Measurements from ENCODE around the gene PTCD2.

PTCD2 gene, protein sequence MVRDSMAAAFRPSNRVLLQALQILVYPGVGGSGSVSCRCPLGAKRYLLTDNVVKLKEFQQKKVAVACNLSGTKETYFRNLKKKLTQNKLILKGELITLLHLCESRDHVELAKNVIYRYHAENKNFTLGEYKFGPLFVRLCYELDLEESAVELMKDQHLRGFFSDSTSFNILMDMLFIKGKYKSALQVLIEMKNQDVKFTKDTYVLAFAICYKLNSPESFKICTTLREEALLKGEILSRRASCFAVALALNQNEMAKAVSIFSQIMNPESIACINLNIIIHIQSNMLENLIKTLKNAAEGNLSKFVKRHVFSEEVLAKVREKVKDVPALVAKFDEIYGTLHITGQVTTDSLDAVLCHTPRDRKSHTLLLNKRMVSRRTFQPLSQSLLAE

DNA sequence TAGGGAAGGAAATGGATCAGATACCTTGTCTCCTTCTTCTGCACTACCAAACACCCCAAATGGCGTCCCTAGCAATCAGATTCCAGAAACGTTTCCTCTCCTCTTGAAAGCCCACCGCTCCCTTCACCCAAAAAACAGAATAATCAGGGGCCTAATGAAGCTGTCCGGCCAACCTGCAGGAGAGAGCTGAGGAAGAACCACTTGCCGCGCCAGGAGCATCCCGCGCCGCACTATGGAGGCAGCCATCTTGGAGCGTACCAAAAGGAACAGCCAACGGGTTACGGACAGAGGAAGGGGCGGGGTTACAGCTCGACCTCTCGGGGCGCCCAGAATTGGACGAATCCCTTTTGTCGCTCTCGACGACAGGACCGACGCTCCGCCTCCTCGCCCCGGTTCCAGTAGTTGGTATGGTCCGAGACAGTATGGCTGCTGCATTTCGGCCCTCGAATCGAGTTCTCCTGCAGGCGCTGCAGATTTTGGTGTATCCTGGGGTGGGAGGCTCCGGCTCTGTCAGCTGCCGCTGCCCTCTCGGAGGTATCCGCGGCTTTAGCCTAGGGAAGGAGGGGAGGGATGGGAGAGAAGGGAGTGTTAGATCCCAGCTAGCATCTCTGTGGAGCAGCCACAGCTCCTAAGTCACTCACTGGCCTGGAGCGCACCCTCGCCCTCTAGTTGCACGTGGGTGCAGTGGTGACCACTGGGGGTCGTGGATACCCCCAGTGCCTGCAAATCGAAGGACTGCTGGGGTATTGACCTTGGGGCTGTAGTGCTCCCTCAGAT lies at the start of gene PTCD2, which contains the start of gene MRPS27:
PTCD2 (plus strand) TSS at position 398 of the 777 bp plus-strand sequence; CDS start at position 408, 10 bp downstream.
MRPS27 (minus strand) TSS at position 265 of the 777 bp plus-strand sequence; CDS start at position 246, 19 bp downstream.
- in situ Hi-C loops (cut with HindIII; ENCODE audit: low sequenced_read_pairs): no loop called here

DNA sequence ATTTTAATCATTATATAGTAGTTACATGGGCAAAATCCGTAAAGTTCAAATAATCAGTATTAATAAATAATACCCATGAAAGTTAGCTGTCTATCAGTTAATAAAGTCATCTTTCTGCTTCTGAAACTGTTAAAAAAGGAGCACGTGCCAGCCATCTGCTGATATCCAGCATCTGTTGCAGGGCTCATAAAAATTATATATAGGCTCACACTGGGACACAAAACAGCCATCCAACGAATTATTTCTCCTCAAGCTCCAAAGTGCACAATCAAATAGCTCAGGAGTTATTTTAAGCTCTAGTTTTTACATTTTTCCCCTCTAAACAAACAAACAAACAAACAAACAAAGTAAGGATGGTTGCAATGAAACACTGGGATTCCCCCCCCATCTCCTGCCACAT lies 48.5 kb upstream of the PTCD2 start:
- in situ Hi-C loops (cut with HindIII; ENCODE audit: low sequenced_read_pairs): no loop called here

GRCh38 chr5:72272398-72272797 lies 47.8 kb upstream of the PTCD2 start:
- in situ Hi-C loops (cut with HindIII; ENCODE audit: low sequenced_read_pairs): no loop called here

DNA sequence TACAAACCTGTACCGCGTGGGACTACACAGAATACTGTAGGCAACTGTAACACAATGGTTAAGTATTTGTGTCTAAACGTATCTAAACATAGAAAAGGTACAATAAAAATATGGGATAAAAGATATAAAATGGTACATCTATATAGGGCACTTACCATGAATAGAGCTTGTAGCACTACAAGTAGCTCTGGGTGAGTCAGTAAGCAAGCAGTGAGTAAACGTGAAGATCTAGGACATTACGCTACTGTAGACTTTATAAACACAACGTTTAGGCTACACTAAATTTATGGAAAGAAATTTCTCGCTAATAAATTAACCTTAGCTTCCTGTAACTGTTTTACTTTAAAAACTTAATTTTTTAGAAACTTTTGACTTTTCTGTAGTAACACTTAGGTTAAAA lies 46.6 kb upstream of the PTCD2 start:
- in situ Hi-C loops (cut with HindIII; ENCODE audit: low sequenced_read_pairs): no loop called here

GRCh38 chr5:72276219-72276752 lies 43.9 kb upstream of the PTCD2 start:
- in situ Hi-C loops (cut with HindIII; ENCODE audit: low sequenced_read_pairs): no loop called here

GRCh38 chr5:72280581-72281069 lies 39.5 kb upstream of the PTCD2 start:
- in situ Hi-C loops (cut with HindIII; ENCODE audit: low sequenced_read_pairs): no loop called here

DNA sequence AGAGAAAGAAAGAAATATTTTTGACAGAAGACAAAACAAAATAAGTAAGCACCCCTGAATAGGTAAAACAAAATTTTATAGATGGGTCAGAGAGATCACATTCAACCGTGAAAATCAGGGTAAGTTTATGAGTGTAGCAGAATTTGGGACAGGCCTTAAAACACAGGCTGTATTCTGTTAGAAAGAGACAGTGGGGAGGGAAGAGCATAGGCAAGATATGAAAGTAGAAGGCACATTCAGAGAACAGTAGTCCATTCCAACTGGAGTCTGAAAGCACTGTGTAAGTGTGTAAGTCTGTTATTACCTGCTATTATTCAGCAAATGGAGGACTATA lies 38.8 kb upstream of the PTCD2 start:
- in situ Hi-C loops (cut with HindIII; ENCODE audit: low sequenced_read_pairs): no loop called here

- in situ Hi-C loops (cut with HindIII; ENCODE audit: low sequenced_read_pairs): no loop called here
Observed at GRCh38 chr5:72281764-72282499, 38.2 kb upstream of the PTCD2 start.

- in situ Hi-C loops (cut with HindIII; ENCODE audit: low sequenced_read_pairs): no loop called here
Observed at GRCh38 chr5:72282878-72283277, 37.3 kb upstream of the PTCD2 start.

- in situ Hi-C loops (cut with HindIII; ENCODE audit: low sequenced_read_pairs): no loop called here
Observed at GRCh38 chr5:72283358-72283757, 36.8 kb upstream of the PTCD2 start.

GRCh38 chr5:72284559-72285423 lies 35.4 kb upstream of the PTCD2 start:
- in situ Hi-C loops (cut with HindIII; ENCODE audit: low sequenced_read_pairs): no loop called here

- in situ Hi-C loops (cut with HindIII; ENCODE audit: low sequenced_read_pairs): no loop called here
Observed at GRCh38 chr5:72285424-72285821, 34.8 kb upstream of the PTCD2 start.

GRCh38 chr5:72286798-72287197 lies 33.4 kb upstream of the PTCD2 start:
- in situ Hi-C loops (cut with HindIII; ENCODE audit: low sequenced_read_pairs): no loop called here

- in situ Hi-C loops (cut with HindIII; ENCODE audit: low sequenced_read_pairs): no loop called here
Observed at GRCh38 chr5:72288924-72289323, 31.2 kb upstream of the PTCD2 start.

- in situ Hi-C loops (cut with HindIII; ENCODE audit: low sequenced_read_pairs): no loop called here
Observed at GRCh38 chr5:72290356-72291133, 29.6 kb upstream of the PTCD2 start.

DNA sequence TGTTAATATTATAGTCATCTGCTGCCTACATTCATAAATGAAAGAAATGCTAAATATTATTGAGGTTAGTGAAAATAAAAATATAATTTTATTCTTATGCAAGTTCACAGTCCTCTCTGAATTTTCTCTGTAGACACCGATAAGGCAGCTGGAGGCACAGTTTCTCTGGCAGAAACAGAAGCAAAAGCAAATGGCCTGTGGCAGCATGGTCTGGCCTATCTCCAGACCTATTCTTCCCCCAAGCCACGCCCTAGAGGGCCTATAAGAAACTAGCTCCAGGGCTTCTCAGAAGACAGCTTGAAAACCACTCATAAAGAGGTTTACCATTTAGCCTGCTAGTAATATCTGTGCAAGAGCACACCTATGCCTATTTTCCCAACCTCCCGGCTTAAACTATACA lies 28.6 kb upstream of the PTCD2 start:
- in situ Hi-C loops (cut with HindIII; ENCODE audit: low sequenced_read_pairs): no loop called here

DNA sequence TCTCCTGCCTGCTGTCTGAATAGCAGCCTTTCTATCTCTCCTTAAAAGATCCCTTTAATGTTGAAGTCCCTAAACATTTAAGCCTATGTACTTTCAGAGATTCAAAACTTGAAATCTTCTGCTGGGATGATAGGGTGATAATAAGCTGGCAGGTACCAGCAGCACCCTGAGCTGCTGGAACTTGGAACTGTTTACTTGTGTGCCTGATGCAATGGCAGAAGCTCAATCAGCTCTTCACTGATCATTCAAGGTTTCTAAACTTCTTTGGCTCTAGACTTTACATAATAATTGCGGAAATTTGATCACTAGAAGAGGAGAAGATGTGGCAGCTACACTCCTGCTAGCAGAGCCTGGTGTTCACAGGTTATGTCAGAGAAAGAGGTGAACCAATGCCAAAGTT lies 27.8 kb upstream of the PTCD2 start:
- in situ Hi-C loops (cut with HindIII; ENCODE audit: low sequenced_read_pairs): no loop called here

DNA sequence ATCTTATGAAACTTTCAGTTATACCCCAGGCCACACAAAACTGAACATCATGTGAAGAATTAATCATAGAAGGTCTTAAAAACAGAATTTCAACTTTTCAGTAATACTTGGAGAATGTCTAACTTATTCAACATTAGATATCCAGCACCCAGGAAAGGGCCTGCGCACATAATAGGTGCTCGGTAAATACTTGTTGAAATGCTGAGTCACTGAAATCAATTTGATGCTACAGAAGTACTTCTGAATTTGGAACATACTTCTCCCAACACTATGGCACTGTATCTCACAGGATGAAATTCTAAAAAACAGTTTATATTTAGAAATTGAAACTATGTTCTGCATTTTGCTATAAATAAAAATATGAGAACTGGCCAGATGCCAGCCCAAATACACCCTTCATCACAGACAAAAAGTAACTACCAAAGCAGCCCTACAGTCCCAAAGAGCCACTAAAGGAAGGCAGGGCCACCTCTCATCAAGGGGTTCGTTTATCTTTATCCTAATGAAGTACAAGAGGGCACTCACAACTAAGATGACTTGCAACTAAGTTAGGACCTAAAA lies 26.6 kb upstream of the PTCD2 start:
- in situ Hi-C loops (cut with HindIII; ENCODE audit: low sequenced_read_pairs): no loop called here

GRCh38 chr5:72294473-72294872 lies 25.7 kb upstream of the PTCD2 start:
- in situ Hi-C loops (cut with HindIII; ENCODE audit: low sequenced_read_pairs): no loop called here
